ENCODE results near the gene SEL1L3. TPM values are rescaled to one million over a fixed set of nuclear protein-coding genes. Genes with fewer than 3 reads are reported as not detected.

SEL1L3 gene
- total RNA-seq, 1 donor = 6.0 TPM

GRCh38 chr4:25776795-25777194 is 86.0 kb downstream of the SEL1L3 start:
- TF ChIP-seq CTCF (IDR thresholded peaks at IDR 0.05; ENCODE audit: insufficient read depth, low read depth, low read length) = no peak
- H3K4me3 ChIP-seq (ENCODE audit: low read depth, low read length) = no peak overlapping the region
- DNase-seq (ENCODE audit: low read depth) = no peak

GRCh38 chr4:25775166-25775565 is 87.6 kb downstream of the SEL1L3 start:
- DNase-seq (ENCODE audit: low read depth) = no peak
- TF ChIP-seq CTCF (IDR thresholded peaks at IDR 0.05; ENCODE audit: insufficient read depth, low read depth, low read length) = no peak

GRCh38 chr4:25773358-25773757 is 89.4 kb downstream of the SEL1L3 start:
- H3K4me3 ChIP-seq (ENCODE audit: low read depth, low read length) = no peak overlapping the region
- TF ChIP-seq CTCF (IDR thresholded peaks at IDR 0.05; ENCODE audit: insufficient read depth, low read depth, low read length) = no peak
- DNase-seq (ENCODE audit: low read depth) = no peak

More at GRCh38 chr4:25775166-25775565, 87.6 kb downstream of the SEL1L3 start:
- no peak overlapping the region for H3K4me3 ChIP-seq (ENCODE audit: low read depth, low read length)

- no peak overlapping the region for H3K4me3 ChIP-seq (ENCODE audit: low read depth, low read length)
- no peak for TF ChIP-seq CTCF (IDR thresholded peaks at IDR 0.05; ENCODE audit: insufficient read depth, low read depth, low read length)
- no peak for DNase-seq (ENCODE audit: low read depth)
Measured at GRCh38 chr4:25771672-25772071, 91.1 kb downstream of the SEL1L3 start.

- no peak overlapping the region for H3K4me3 ChIP-seq (ENCODE audit: low read depth, low read length)
- no peak for TF ChIP-seq CTCF (IDR thresholded peaks at IDR 0.05; ENCODE audit: insufficient read depth, low read depth, low read length)
- no peak for DNase-seq (ENCODE audit: low read depth)
Measured at GRCh38 chr4:25770847-25771246, 91.9 kb downstream of the SEL1L3 start.

- H3K4me3 ChIP-seq (ENCODE audit: low read depth, low read length) = no peak overlapping the region
- TF ChIP-seq CTCF (IDR thresholded peaks at IDR 0.05; ENCODE audit: insufficient read depth, low read depth, low read length) = no peak
- DNase-seq (ENCODE audit: low read depth) = no peak
Measured at GRCh38 chr4:25769251-25769650, 93.5 kb downstream of the SEL1L3 start.
